ENCODE results near the gene PCGF1. TPM values are rescaled to one million over a fixed set of nuclear protein-coding genes. Genes with fewer than 3 reads are reported as not detected.
A peak's percentile ranks its signal among the peaks of the same experiment; 100 is the strongest.

PCGF1 gene
- total and polyA plus RNA-seq, 2 of the 13 experiments (the other 11 are each of a cell fraction or from before 2014, with no cell fraction given) = 20.4 to 22.6 TPM

DNA sequence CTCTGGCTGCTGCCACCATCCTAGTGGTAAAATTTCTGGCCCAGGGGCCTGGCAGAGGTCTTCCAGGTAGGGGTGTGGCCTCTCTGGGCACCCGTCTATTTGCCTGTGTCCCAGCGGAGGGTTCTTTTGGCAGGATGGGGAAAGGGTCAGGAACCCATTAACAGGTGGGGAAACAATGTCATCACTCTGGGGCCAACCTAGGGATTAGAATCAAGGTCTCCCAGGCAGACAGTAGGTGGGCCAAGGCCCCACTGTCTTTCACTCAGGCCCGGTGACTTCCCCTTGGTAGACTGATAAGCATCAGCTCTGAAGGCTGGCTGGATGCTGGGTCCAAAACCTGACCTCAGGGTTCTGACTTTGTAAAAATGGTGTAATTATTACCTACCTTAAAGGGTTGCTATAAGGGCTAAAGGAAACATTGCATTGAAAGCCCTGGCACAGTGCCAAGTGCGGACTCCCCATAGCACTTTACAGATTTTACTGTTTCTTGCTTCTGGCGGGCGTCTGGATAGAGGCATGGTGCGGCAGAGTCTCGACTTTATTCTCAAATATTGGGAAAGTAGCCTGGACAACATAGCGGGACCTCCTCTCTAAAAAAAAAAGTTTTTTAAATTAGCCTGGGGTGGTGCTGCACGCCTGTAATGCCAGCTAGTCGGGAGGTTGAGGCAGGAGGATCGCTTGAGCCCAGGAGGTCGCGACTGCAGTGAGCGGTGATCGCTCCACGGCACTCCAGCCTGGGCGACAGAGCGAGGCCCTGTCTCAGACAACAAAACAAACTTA is 10.3 kb downstream of the PCGF1 start (continued):
- TF ChIP-seq, protein P1, sequence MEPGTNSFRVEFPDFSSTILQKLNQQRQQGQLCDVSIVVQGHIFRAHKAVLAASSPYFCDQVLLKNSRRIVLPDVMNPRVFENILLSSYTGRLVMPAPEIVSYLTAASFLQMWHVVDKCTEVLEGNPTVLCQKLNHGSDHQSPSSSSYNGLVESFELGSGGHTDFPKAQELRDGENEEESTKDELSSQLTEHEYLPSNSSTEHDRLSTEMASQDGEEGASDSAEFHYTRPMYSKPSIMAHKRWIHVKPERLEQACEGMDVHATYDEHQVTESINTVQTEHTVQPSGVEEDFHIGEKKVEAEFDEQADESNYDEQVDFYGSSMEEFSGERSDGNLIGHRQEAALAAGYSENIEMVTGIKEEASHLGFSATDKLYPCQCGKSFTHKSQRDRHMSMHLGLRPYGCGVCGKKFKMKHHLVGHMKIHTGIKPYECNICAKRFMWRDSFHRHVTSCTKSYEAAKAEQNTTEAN (CRISPR knock-in tag; conservative IDR thresholded peaks at IDR 0.05) = no peak
- TF ChIP-seq ZNF317 (CRISPR knock-in tag; IDR thresholded peaks at IDR 0.05) (0 out of 2 replicates have a peak, but pooled peaks have one; percentile 30), NFE2 (CRISPR knock-in tag; IDR thresholded peaks at IDR 0.05) (no peak), NCOR1 (IDR thresholded peaks at IDR 0.05; ENCODE audit: borderline replicate concordance, low read length) (peak; percentile 72; the same call in 1 of the 2 replicates), ZNF235 (CRISPR knock-in tag; IDR thresholded peaks at IDR 0.05; ENCODE audit: borderline replicate concordance) (peak; percentile 5; the same call in 1 of the 2 replicates), ATAD3A (CRISPR knock-in tag; IDR thresholded peaks at IDR 0.05) (no peak), BCL6 (CRISPR knock-in tag; IDR thresholded peaks at IDR 0.05) (peak; percentile 52; the same call in 1 of the 2 replicates), KMT2B (CRISPR knock-in tag; IDR thresholded peaks at IDR 0.05) (0 out of 2 replicates have a peak, but pooled peaks have one; percentile 33), ZNF367 (CRISPR knock-in tag; IDR thresholded peaks at IDR 0.05; ENCODE audit: borderline replicate concordance) (no peak), ZNF749 (CRISPR knock-in tag; IDR thresholded peaks at IDR 0.05; ENCODE audit: borderline replicate concordance) (peak; percentile 66; the same call in 1 of the 2 replicates), MXD4 (CRISPR knock-in tag; IDR thresholded peaks at IDR 0.05) (no peak), SYNCRIP (IDR thresholded peaks at IDR 0.05; ENCODE audit: insufficient read depth, low read depth, low read length) (no peak), TCF7 (IDR thresholded peaks at IDR 0.05; ENCODE audit: low read depth) (peak; percentile 58; the same call in 1 of the 2 replicates), RAD21 (CRISPR knock-in tag; IDR thresholded peaks at IDR 0.05) (peak; percentile 7; the same call in 1 of the 2 replicates), HNF4G (IDR thresholded peaks at IDR 0.05; ENCODE audit: borderline replicate concordance, low read depth, low read length) (peak; percentile 66; the same call in 1 of the 2 replicates), HNF4G (CRISPR knock-in tag; IDR thresholded peaks at IDR 0.05; ENCODE audit: borderline replicate concordance, low read depth) (0 out of 2 replicates have a peak, but pooled peaks have one; percentile 50), ZNF564 (CRISPR knock-in tag; IDR thresholded peaks at IDR 0.05) (no peak), CEBPG (CRISPR knock-in tag; IDR thresholded peaks at IDR 0.05) (peak; percentile 60), HDAC2 (CRISPR knock-in tag; IDR thresholded peaks at IDR 0.05) (0 out of 2 replicates have a peak, but pooled peaks have one; percentile 37), ZNF780A (CRISPR knock-in tag; IDR thresholded peaks at IDR 0.05) (no peak), U2AF2 (IDR thresholded peaks at IDR 0.05; ENCODE audit: low read depth, low read length) (no peak), MAFF (IDR thresholded peaks at IDR 0.05; ENCODE audit: low read depth, low read length) (no peak)
- TF ChIP-seq, protein P2, sequence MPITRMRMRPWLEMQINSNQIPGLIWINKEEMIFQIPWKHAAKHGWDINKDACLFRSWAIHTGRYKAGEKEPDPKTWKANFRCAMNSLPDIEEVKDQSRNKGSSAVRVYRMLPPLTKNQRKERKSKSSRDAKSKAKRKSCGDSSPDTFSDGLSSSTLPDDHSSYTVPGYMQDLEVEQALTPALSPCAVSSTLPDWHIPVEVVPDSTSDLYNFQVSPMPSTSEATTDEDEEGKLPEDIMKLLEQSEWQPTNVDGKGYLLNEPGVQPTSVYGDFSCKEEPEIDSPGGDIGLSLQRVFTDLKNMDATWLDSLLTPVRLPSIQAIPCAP (CRISPR knock-in tag; IDR thresholded peaks at IDR 0.05; ENCODE audit: low read depth) = no peak
- TF ChIP-seq, protein P3, sequence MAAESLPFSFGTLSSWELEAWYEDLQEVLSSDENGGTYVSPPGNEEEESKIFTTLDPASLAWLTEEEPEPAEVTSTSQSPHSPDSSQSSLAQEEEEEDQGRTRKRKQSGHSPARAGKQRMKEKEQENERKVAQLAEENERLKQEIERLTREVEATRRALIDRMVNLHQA (CRISPR knock-in tag; IDR thresholded peaks at IDR 0.05) = no peak
- TF ChIP-seq, protein P4, sequence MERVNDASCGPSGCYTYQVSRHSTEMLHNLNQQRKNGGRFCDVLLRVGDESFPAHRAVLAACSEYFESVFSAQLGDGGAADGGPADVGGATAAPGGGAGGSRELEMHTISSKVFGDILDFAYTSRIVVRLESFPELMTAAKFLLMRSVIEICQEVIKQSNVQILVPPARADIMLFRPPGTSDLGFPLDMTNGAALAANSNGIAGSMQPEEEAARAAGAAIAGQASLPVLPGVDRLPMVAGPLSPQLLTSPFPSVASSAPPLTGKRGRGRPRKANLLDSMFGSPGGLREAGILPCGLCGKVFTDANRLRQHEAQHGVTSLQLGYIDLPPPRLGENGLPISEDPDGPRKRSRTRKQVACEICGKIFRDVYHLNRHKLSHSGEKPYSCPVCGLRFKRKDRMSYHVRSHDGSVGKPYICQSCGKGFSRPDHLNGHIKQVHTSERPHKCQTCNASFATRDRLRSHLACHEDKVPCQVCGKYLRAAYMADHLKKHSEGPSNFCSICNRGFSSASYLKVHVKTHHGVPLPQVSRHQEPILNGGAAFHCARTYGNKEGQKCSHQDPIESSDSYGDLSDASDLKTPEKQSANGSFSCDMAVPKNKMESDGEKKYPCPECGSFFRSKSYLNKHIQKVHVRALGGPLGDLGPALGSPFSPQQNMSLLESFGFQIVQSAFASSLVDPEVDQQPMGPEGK (CRISPR knock-in tag; IDR thresholded peaks at IDR 0.05) = peak; percentile 70; the same call in 1 of the 2 replicates
- TF ChIP-seq, protein P5, sequence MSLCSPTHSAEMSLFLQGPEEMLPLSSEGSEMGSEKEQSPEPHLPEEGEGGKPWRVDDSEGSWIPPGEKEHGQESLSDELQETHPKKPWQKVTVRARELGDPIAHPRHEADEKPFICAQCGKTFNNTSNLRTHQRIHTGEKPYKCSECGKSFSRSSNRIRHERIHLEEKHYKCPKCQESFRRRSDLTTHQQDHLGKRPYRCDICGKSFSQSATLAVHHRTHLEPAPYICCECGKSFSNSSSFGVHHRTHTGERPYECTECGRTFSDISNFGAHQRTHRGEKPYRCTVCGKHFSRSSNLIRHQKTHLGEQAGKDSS (CRISPR knock-in tag; IDR thresholded peaks at IDR 0.05; ENCODE audit: borderline replicate concordance, low read depth) = 0 out of 2 replicates have a peak, but pooled peaks have one; percentile 32
